Subcutaneous abdominal adipose tissue (tissue), 5 donors: ENCODE results near the gene FRG2.

ENCODE experiments used
- H3K27ac ChIP-seq: one replicate; pipeline ENCODE4 v1.7.0; 2013; ENCODE audit warnings: low read depth, mild to moderate bottlenecking, inconsistent platforms, low read length, moderate library complexity
- H3K27me3 ChIP-seq, 5 donors: one replicate each; pipeline ENCODE4 v1.7.0; 2013; ENCODE audit warnings: low read length in 5 of 5, inconsistent platforms in 1 of 5; ENCODE audit not compliant: control insufficient read depth in 5 of 5, insufficient read depth in 4 of 5
- H3K36me3 ChIP-seq, 5 donors: one replicate each; pipeline ENCODE4 v1.7.0; 2013; ENCODE audit warnings: low read length in 5 of 5; ENCODE audit not compliant: control insufficient read depth in 5 of 5, insufficient read depth in 5 of 5
- H3K4me1 ChIP-seq, 5 donors: one replicate each; pipeline ENCODE4 v1.7.0; 2013; ENCODE audit warnings: low read length in 5 of 5, mild to moderate bottlenecking in 3 of 5, moderate library complexity in 1 of 5; ENCODE audit not compliant: control insufficient read depth in 5 of 5, insufficient read depth in 5 of 5
- H3K4me3 ChIP-seq, 5 donors: one replicate each; pipeline ENCODE4 v1.7.0; 2013; ENCODE audit warnings: low read length in 5 of 5, low read depth in 1 of 5
- H3K9ac ChIP-seq, 5 donors: one replicate each; pipeline ENCODE4 v1.7.0; 2013; ENCODE audit warnings: low read length in 5 of 5, mild to moderate bottlenecking in 4 of 5, moderate library complexity in 3 of 5
- H3K9me3 ChIP-seq, 5 donors: one replicate each; pipeline ENCODE4 v1.7.0; 2013; ENCODE audit warnings: low read length in 5 of 5; ENCODE audit not compliant: control insufficient read depth in 5 of 5
- donor health status: healthy.
- donor health status: healthy.
- donor health status: healthy.
- donor health status: healthy.
- donor health status: healthy.

The FRG2 gene

GRCh38 chr4:189979196-189980047, 47.6 kb downstream of the FRG2 start:
- H3K9ac ChIP-seq, result no peak overlapping the region
- H3K36me3 ChIP-seq, result no peaks in the 10 kb centered on the region
- H3K27ac ChIP-seq, result no peak overlapping the region
- H3K4me1 ChIP-seq, result no peaks in the 10 kb centered on the region
- H3K4me3 ChIP-seq, result no peak overlapping the region
- H3K9me3 ChIP-seq, result no peaks in the 10 kb centered on the region
- peaks cover 0 to 6% (median 0%) of the 10 kb centered on the region in 5 donors for H3K27me3 ChIP-seq
